Epithelial cell of esophagus (primary cell): ENCODE data around the gene DYSF.
A peak's percentile ranks its signal among the peaks of the same experiment; 100 is the strongest.

Experiments
- DNase-seq: peaks from one replicate; pipeline ENCODE4 v3.0.0; 2010; ENCODE audit warnings: low read depth
- H3K4me3 ChIP-seq: 2 replicates; pipeline ENCODE4 v1.5.1; 2011; ENCODE audit warnings: mild to moderate bottlenecking, low read length, control low read depth
- TF ChIP-seq, protein P1 (sequence below): IDR thresholded peaks from 2 replicates; pipeline ENCODE4 v1.5.1; 2011; ENCODE audit warnings: low read depth, mild to moderate bottlenecking, low read length, control low read depth, inconsistent platforms; ENCODE audit not compliant: insufficient read depth; ENCODE audit errors: missing control alignments

The DYSF gene

DNA sequence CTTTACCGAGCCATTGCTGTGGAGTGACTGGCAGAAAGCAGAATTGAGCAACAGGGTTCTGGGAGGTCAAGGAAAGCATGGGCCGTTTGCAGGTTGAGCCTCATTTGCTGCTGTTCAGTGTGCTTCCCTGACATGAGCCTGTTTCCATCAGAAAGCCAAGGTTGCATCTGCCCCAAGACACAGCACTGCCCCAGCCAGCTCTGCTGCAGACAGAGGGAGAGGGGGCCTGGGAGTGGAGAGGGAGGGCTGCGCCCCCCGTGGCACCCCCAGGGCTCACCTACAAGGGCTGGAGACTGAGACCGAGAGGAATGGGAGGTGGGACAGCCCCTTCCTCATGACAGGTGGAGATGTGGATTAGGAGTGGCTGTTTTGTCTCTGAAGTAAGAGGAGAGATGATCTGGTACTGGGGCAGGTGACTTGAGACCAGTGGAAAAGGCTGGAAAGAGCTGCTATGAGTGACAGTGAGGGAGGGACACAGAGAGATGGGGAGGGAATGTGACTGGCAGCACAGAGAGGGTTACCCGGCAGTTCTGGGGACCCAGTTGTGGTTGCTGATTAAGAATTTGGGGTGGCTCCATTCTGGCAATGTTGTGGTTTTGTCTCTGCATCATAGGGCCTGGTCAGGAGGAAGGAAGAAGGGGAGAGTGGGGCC lies 218.0 kb downstream of the DYSF start:
- TF ChIP-seq, protein P1, sequence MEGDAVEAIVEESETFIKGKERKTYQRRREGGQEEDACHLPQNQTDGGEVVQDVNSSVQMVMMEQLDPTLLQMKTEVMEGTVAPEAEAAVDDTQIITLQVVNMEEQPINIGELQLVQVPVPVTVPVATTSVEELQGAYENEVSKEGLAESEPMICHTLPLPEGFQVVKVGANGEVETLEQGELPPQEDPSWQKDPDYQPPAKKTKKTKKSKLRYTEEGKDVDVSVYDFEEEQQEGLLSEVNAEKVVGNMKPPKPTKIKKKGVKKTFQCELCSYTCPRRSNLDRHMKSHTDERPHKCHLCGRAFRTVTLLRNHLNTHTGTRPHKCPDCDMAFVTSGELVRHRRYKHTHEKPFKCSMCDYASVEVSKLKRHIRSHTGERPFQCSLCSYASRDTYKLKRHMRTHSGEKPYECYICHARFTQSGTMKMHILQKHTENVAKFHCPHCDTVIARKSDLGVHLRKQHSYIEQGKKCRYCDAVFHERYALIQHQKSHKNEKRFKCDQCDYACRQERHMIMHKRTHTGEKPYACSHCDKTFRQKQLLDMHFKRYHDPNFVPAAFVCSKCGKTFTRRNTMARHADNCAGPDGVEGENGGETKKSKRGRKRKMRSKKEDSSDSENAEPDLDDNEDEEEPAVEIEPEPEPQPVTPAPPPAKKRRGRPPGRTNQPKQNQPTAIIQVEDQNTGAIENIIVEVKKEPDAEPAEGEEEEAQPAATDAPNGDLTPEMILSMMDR = no peak
- DNase-seq = no peak

DNA sequence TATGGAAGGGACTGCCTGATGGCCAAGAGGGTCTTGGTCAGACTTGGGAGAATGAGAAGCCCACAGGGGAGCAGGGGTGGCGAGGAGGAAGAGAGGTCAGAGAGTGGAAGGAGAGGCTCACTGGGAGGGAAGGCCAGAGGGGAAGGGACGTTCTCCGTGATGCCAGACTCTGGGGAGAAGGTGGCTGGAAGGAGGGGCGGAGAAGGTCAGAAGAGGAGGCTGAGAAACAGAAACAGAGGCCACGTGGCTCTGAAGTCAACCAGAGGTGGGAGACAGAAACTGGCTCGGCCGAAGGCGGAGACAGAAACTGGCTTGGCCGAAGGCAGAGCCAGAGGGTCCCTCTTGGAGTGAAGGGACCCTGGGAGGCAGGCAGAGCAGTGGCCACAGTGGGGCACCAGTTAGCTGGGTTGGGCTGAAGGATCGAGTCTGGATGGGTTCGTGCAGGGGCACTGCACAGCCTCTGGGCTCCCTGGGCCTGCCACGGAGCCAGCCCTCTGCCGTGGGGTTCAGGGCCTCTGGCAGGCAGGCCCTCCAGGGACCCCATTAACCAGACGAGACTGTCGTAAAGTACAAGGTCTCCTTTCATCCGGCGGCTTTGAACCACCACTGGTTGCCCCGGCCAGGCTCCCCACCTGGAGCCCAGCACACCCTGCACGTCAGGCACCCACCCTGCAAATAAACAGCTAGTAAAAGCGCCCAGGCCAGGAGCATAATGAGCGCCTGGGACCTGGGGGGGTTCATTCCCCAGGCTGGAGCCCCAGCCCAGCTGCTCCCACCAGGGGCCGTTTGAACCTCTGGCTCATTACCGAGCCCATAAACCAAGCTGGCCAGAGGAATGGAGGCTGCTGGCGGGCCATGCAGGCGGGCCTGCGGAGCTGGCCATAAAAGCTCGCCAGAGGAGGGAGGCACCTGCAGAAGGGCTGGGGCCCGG lies 218.8 kb downstream of the DYSF start:
- TF ChIP-seq, protein P1 = no peak
- DNase-seq = no peak
- H3K4me3 ChIP-seq = no peak overlapping the region

More for the DNA sequence above, 218.0 kb downstream of the DYSF start:
- H3K4me3 ChIP-seq = no peak overlapping the region

DNA sequence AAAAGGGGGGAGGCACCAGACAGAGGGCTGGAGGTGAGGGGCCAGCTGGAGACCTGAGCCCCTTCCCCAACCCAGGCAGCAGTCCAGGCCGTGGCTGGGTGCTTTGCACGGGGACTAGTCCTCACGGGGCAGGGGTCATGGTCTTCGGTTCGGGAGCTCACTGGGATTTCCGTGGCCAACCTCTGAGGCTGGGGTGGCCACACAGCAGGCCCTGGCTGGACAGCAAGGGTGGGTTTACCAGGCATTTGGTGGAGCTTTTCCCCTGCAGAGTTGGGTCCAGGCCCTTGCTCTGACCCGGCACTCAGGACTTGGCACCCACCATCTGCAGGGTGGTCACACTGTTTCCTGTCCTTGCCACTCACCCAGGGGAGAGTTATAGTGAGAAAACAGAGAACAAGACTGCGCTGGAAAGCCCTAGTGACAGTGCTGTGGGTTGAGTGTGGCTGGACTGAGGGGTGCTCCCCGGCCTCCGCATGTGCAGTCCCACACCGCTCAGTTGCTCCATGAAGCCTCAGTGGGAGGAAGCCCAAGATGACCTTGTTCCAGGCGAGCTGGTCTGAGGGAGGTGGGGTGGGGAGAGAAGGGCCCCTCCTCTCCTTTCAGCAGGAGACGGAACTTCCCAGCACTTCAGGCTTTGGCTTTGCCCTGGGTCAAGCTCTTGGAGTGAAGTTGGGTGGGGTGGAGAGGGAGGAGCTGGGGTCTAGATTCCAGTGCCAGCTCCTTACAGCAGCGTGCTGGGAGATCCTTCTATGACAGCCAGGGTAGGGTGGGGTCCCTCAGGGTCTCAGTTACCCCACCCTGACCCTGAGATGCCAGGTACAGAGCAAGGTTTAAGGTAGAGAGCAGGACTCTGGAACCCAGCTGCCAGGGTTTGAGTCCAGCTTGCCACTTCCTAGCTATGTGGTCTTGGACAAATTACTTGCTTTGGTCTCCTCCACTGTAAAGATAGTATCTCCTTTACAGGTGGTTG lies 219.8 kb downstream of the DYSF start:
- no peak overlapping the region for H3K4me3 ChIP-seq
- TF ChIP-seq, protein P1 = no peak
- DNase-seq = no peak

DNA sequence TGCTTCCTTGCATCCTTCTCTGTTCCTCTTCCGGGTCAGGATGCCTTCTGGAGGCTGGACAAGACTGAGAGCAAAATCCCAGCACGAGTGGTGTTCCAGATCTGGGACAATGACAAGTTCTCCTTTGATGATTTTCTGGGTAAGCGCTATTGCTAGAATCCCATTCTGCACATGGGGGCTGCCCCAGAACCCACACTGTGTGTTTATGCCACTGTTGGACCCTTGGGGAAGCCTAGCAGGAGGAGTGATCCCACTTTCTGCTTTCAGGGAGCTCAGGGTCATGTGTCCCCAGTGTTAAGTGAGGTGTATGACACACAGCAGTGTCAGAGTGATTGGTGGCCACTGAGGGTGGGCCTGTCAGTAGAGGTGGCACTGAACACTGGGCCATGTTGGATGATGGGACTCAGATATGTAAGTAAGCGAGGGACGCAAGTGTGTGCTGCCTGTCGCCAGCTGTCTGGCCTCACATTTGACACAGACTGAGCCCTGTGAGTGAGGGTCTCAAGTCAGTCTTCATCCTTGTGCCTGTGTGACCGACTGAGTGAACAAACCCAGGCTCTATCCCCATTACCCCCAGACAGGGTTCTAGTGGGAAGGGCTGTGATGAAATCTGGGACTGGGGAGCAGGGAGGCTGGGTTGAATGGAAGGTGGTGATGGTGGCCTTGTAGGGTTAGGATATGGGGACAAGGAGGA lies 220.9 kb downstream of the DYSF start:
- H3K4me3 ChIP-seq = no peak overlapping the region
- DNase-seq = no peak
- TF ChIP-seq, protein P1 = no peak

DNA sequence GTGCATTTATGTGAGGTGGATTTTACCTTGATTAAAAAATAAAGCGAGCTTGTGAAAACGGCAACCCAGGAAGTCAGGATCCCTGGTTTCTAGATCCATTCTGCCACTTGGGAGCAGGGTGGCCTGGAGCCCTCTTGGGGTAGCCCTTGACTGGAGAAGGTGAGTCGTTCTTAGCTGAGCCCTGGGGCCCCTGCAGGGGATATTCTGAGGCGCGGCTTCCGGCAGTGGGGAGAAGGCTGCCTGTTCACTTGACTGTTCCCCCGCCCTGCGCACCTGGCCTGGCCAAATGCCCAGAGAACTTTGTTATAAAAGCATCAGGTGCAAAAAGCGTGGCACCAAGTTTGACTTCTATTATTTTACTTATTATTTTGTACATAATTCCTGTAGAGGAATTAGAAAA lies 221.9 kb downstream of the DYSF start:
- TF ChIP-seq, protein P1 = no peak
- peak; percentile 70 for DNase-seq

DNA sequence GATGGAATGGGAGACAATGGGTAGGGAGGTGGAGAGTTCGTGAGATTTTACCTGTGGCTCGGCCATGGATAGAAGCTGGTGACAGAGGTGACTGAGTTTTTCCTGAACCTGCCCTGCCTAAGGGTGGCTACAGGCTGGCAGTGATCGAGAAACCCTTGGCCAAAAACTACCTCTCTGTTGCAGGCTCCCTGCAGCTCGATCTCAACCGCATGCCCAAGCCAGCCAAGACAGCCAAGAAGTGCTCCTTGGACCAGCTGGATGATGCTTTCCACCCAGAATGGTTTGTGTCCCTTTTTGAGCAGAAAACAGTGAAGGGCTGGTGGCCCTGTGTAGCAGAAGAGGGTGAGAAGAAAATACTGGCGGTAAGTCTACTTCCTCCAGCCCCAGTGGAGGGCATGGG lies 225.5 kb downstream of the DYSF start:
- DNase-seq = no peak
- no peak overlapping the region for H3K4me3 ChIP-seq
- TF ChIP-seq, protein P1 = no peak

More for the DNA sequence above, 221.9 kb downstream of the DYSF start:
- H3K4me3 ChIP-seq = no peak overlapping the region
